ENCODE data around the gene SLC38A11. TPM values are rescaled to one million over a fixed set of nuclear protein-coding genes. Genes with fewer than 3 reads are reported as not detected.
"Not testable (repeated sequence)": the region's sequence is repeated elsewhere in the genome, so short reads cannot be mapped to it uniquely, and the experiment has no call there.

Gene SLC38A11
- total RNA-seq, 1 experiment from 2014 or later = 0.46 TPM

GRCh38 chr2:164994664-164995299 lies 39.5 kb upstream of the SLC38A11 start:
- BruUV-seq (replicated peaks); H3K27me3 ChIP-seq (ENCODE audit: control insufficient read depth, insufficient read depth, low read length); H3K9me3 ChIP-seq (ENCODE audit: control insufficient read depth, insufficient read depth, low read depth, low read length); H3K4me3 ChIP-seq (ENCODE audit: low read depth in 2 of 2, low read length in 2 of 2); POLR2A ChIA-PET; H3K36me3 ChIP-seq (ENCODE audit: control insufficient read depth, insufficient read depth, low read length); in situ Hi-C loops (cut with HindIII; ENCODE audit: low pct_unique_long_range_greater_than_20kb, low sequenced_read_pairs); H3K4me1 ChIP-seq (ENCODE audit: control insufficient read depth, insufficient read depth, low read length); ATAC-seq; DNase-seq (ENCODE audit: low read depth, low spot score); H3K27ac ChIP-seq (ENCODE audit: low read length): not testable (repeated sequence)
- intact Hi-C loops (cut with micrococcal nuclease; ENCODE audit: unreplicated experiment) = loop anchor here (5.0 kb wide), 3 partner anchors 208 to 408 kb away; partner anchors contain the start of gene SCN3A
- CTCF ChIA-PET = interaction anchor here (1.2 kb wide), 1 partner anchor 24 kb away, joined by 3 read pairs; no protein-coding TSS in a partner anchor

GRCh38 chr2:164993287-164994016 lies 38.1 kb upstream of the SLC38A11 start:
- POLR2A ChIA-PET = no interaction called here
- CTCF ChIA-PET = interaction anchor here (1.2 kb wide), 1 partner anchor 25 kb away, joined by 3 read pairs; no protein-coding TSS in a partner anchor

More at GRCh38 chr2:164993287-164994016, 38.1 kb upstream of the SLC38A11 start:
- no peak for TF ChIP-seq POLR2AphosphoS5 (IDR thresholded peaks at IDR 0.05; ENCODE audit: low read depth, low read length)
- peak; percentile 9; the same call in 1 of the 2 replicates for TF ChIP-seq CTCF (IDR thresholded peaks at IDR 0.05)
- no peak for TF ChIP-seq TCF7L2 (IDR thresholded peaks at IDR 0.05; ENCODE audit: low read depth, low read length)
- TF ChIP-seq REST (IDR thresholded peaks at IDR 0.05; ENCODE audit: insufficient read depth in 1 of 2, low read depth in 2 of 2, low read length in 1 of 2) = no peak
- no peaks in the 10 kb centered on the region for H3K9me3 ChIP-seq (ENCODE audit: control insufficient read depth, insufficient read depth, low read depth, low read length)
- H3K4me1 ChIP-seq (ENCODE audit: control insufficient read depth, insufficient read depth, low read length) = no peaks in the 10 kb centered on the region
- no TSS peak for BruUV-seq (replicated peaks)
- H3K27ac ChIP-seq (ENCODE audit: low read length) = no peak overlapping the region
- H3K4me3 ChIP-seq (ENCODE audit: low read depth in 2 of 2, low read length in 2 of 2) = no peak overlapping the region
- in situ Hi-C loops (cut with HindIII; ENCODE audit: low pct_unique_long_range_greater_than_20kb, low sequenced_read_pairs) = no loop called here
- no peaks in the 10 kb centered on the region for H3K36me3 ChIP-seq (ENCODE audit: control insufficient read depth, insufficient read depth, low read length)
- ATAC-seq = no peak
- intact Hi-C loops (cut with micrococcal nuclease; ENCODE audit: unreplicated experiment) = loop anchor here (5.0 kb wide), 3 partner anchors 209 to 409 kb away; partner anchors contain the start of gene SCN3A
- DNase-seq (ENCODE audit: low read depth, low spot score) = no peak
- H3K27me3 ChIP-seq (ENCODE audit: control insufficient read depth, insufficient read depth, low read length) = no peaks in the 10 kb centered on the region
